Measurements from ENCODE around the gene SAMD14.

Gene SAMD14

GRCh38 chr17:50155115-50155819 is 25.3 kb upstream of the SAMD14 start:
- H3K36me3 Mint-ChIP-seq (ENCODE audit: low read depth), result peaks cover 3% of the 10 kb centered on the region
- no peaks in the 10 kb centered on the region for H3K9me3 Mint-ChIP-seq
- no peak overlapping the region for H3K4me3 Mint-ChIP-seq
- no peak overlapping the region for H3K27ac Mint-ChIP-seq
- peaks cover 30% of the 10 kb centered on the region for H3K4me1 Mint-ChIP-seq (ENCODE audit: low read depth)
- H3K27me3 Mint-ChIP-seq (ENCODE audit: low read depth), result peaks cover 6% of the 10 kb centered on the region

DNA sequence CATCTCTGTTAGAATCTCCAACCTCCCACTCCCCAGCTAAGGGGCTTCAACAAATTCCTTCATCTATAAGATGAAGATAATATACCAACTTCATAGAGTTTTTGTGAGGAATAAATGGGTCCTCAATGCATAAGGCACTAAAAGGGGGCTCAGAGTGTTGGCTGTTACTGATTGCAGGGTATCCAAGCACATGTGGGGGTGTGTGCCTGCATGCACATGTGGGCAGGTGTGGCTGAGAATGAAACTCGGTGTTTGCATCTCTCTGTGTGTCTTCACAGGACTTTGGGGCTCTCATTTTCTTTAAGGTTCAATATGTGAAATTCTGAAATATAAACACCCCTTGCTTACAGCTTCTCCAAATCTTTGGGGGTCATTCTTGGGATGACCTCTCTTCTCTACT is 24.6 kb upstream of the SAMD14 start:
- Mint-ChIP-seq H3K4me1 (ENCODE audit: low read depth) (peaks cover 30% of the 10 kb centered on the region), H3K9me3 (no peaks in the 10 kb centered on the region), H3K27ac (no peak overlapping the region), H3K27me3 (ENCODE audit: low read depth) (peaks cover under 1% of the 10 kb centered on the region), H3K4me3 (no peak overlapping the region), H3K36me3 (ENCODE audit: low read depth) (peaks cover 3% of the 10 kb centered on the region)

DNA sequence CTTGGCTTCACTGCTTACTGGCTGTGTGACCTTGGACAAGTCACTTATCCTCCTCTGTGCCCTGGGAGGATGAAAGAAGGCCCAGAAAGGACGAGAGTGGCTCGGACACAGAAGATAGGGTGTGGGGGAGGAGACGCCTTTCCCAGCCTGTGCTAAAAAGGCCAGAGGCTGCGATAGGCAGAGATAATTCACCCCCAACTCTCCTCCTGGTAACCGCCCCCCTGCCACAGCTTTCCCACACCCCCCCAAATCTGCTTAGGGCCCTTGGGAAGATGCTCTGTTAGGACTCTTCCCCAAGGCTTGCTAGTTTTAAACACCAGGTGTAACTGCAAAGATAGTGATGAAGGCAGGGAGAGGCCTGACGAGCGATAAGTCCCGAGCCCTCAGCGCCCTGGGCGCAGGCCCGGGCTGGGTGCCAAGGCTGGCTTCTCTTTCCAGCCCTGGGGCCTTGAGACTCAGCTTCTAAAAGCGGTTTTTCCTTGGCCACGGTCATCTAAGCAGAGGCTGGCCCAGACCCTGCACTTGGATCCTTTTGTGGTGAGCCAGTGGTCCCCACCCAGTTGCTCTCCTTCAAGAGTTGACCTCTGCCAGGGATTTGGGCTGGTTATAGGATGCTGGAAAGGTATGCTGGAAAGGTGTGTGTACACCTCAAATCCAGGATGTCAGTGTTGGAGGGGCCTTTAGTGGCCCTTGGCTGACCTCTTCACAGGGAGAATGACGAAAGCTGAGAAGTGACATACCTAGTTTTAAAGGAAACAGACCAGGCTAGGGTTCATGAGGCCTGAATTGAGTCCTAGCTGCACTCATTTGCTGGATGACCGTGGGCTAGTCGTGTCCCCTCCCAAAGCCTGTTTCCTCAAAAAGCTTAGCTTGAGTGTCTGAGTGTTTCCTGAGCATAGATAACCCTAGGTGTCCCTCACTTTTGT is 24.0 kb upstream of the SAMD14 start:
- H3K27ac Mint-ChIP-seq, result no peak overlapping the region
- H3K36me3 Mint-ChIP-seq (ENCODE audit: low read depth), result peaks cover 5% of the 10 kb centered on the region
- H3K27me3 Mint-ChIP-seq (ENCODE audit: low read depth), result no peaks in the 10 kb centered on the region
- peaks cover 30% of the 10 kb centered on the region for H3K4me1 Mint-ChIP-seq (ENCODE audit: low read depth)
- H3K4me3 Mint-ChIP-seq, result no peak overlapping the region
- no peaks in the 10 kb centered on the region for H3K9me3 Mint-ChIP-seq

DNA sequence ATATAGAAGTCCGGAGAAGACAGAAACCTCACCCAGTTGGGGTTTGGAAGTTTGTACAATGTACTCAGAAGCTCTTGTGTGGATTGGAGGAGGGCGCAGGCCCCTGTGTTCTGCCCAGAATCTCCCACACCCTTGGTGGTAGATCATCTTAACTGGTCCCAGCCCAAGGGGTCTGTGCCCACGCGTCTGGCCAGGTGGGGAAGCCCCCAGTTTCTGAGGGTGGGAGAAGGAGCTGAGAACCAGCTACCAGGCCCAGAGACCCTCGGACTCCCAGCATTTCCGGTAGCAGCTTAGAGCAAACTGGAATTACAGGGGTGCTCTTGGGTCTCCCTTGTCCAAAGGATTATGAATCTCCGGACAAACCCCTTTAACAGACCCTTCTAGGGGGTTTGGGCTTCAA is 22.8 kb upstream of the SAMD14 start:
- Mint-ChIP-seq H3K4me1 (ENCODE audit: low read depth) (peaks cover 23% of the 10 kb centered on the region), H3K27me3 (ENCODE audit: low read depth) (no peaks in the 10 kb centered on the region), H3K36me3 (ENCODE audit: low read depth) (peaks cover 11% of the 10 kb centered on the region), H3K4me3 (no peak overlapping the region), H3K9me3 (no peaks in the 10 kb centered on the region), H3K27ac (no peak overlapping the region)

DNA sequence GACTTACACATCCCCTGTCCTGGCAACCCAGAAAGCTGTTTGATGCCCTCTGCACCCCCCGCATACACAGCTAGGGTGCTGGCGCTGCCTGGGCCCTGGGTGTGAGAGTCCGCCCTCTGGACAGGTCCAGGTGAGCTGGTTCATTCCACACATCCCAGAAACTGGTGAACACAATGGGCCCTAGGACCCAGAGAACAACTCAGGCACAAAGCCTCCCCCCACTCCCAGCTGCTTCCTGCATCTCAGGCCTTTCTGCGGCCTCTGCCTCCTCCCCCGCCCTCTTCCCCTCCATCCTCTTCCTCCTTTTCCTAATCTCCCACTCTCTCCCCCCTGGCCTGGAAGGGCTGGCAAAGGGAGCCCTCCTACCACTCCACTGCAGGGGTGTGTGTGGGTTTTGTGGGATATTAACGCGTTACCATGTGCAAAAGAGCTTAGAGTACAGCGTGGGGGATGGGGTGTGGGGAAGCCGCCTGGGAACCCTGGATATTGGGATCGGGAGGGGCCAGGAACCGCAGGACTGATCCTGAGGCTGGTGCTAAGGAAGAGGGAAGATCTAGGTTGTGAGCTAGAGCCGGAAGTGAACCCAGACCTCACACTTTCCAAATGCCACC is 22.1 kb upstream of the SAMD14 start:
- H3K4me3 Mint-ChIP-seq, result peak overlapping the region; percentile 91
- no peaks in the 10 kb centered on the region for H3K27me3 Mint-ChIP-seq (ENCODE audit: low read depth)
- H3K9me3 Mint-ChIP-seq, result no peaks in the 10 kb centered on the region
- H3K36me3 Mint-ChIP-seq (ENCODE audit: low read depth), result peaks cover 18% of the 10 kb centered on the region
- H3K4me1 Mint-ChIP-seq (ENCODE audit: low read depth), result peaks cover 27% of the 10 kb centered on the region
- H3K27ac Mint-ChIP-seq, result peak overlapping the region; percentile 94

GRCh38 chr17:50151041-50151936 is 21.3 kb upstream of the SAMD14 start:
- peaks cover 33% of the 10 kb centered on the region for H3K4me1 Mint-ChIP-seq (ENCODE audit: low read depth)
- H3K36me3 Mint-ChIP-seq (ENCODE audit: low read depth), result peaks cover 24% of the 10 kb centered on the region
- H3K9me3 Mint-ChIP-seq, result no peaks in the 10 kb centered on the region
- no peaks in the 10 kb centered on the region for H3K27me3 Mint-ChIP-seq (ENCODE audit: low read depth)
- H3K27ac Mint-ChIP-seq, result peak overlapping the region; percentile 94
- peak overlapping the region; percentile 91 for H3K4me3 Mint-ChIP-seq

GRCh38 chr17:50150354-50151040 is 20.5 kb upstream of the SAMD14 start, which contains the start of gene PPP1R9B:
TSS of gene PPP1R9B (minus strand) at chr17:50150677. CDS start at chr17:50150513, 164 bp downstream.
- peaks cover 24% of the 10 kb centered on the region for H3K36me3 Mint-ChIP-seq (ENCODE audit: low read depth)
- H3K4me3 Mint-ChIP-seq, result peak within 1 kb of the TSS; percentile 99
- H3K9me3 Mint-ChIP-seq, result no peaks in the 10 kb centered on the region
- H3K4me1 Mint-ChIP-seq (ENCODE audit: low read depth), result peaks cover 37% of the 10 kb centered on the region
- H3K27ac Mint-ChIP-seq, result peak within 1 kb of the TSS; percentile 94
- H3K27me3 Mint-ChIP-seq (ENCODE audit: low read depth), result no peaks in the 10 kb centered on the region

DNA sequence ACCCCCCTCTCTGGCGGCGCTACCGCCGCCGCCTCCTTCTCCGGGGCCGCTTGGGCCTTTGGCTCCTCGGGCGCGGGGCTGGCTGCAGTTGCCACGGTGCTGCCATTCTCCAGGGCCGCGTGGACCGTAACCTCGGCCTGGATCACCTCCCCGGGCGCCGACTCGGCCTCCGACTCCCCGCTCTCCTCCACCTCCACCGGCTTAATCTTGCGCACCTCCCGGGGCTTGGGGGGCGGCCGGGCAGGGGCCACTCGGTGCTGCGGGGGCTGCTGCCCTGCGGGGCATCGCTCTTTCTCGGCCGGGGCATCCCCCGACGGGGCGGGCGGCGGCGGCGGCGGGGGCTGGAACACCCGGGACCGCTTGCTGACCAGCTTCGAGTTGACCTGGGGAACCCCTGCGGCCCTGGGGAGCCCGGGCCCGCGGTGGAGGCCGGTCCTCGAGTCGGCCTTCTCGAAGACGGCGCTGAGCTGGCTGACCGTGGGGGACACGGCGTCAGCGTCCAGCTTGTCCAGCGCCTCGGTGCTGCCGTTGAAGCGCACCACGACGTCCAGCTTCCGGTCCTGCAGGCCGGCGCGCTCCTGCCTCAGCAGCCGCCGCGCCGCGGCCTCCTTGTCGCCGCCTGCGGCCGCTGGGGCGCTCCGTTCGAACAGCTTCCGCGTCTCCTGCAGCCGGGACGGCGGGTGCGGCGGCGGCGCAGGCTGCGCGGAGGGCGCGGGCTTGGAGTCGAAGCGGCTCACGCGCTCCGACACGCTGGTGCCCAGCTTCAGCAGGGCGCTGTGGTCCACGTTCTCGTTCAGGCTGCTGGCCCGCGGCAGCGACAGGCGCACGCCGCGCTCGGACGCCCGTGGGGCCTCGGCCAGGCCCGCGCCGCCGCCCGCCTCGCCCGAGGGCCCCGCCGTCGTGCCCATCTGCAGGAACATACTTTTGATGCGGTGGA is 19.7 kb upstream of the SAMD14 start:
- Mint-ChIP-seq H3K9me3 (no peaks in the 10 kb centered on the region), H3K4me3 (peak overlapping the region; percentile 99), H3K36me3 (ENCODE audit: low read depth) (peaks cover 27% of the 10 kb centered on the region), H3K4me1 (ENCODE audit: low read depth) (peaks cover 34% of the 10 kb centered on the region), H3K27ac (peak overlapping the region; percentile 83), H3K27me3 (ENCODE audit: low read depth) (no peaks in the 10 kb centered on the region)

- no peaks in the 10 kb centered on the region for H3K9me3 Mint-ChIP-seq
- H3K27me3 Mint-ChIP-seq (ENCODE audit: low read depth), result no peaks in the 10 kb centered on the region
- H3K4me3 Mint-ChIP-seq, result peak overlapping the region; percentile 99
- peaks cover 34% of the 10 kb centered on the region for H3K36me3 Mint-ChIP-seq (ENCODE audit: low read depth)
- H3K4me1 Mint-ChIP-seq (ENCODE audit: low read depth), result peaks cover 36% of the 10 kb centered on the region
- peak overlapping the region; percentile 83 for H3K27ac Mint-ChIP-seq
Measured at GRCh38 chr17:50149091-50149416, 19.1 kb upstream of the SAMD14 start.

GRCh38 chr17:50148226-50149090 is 18.5 kb upstream of the SAMD14 start:
- H3K4me3 Mint-ChIP-seq, result peak overlapping the region; percentile 99
- peaks cover 36% of the 10 kb centered on the region for H3K36me3 Mint-ChIP-seq (ENCODE audit: low read depth)
- H3K27ac Mint-ChIP-seq, result peak overlapping the region; percentile 87
- H3K4me1 Mint-ChIP-seq (ENCODE audit: low read depth), result peaks cover 41% of the 10 kb centered on the region
- H3K9me3 Mint-ChIP-seq, result no peaks in the 10 kb centered on the region
- H3K27me3 Mint-ChIP-seq (ENCODE audit: low read depth), result no peaks in the 10 kb centered on the region

DNA sequence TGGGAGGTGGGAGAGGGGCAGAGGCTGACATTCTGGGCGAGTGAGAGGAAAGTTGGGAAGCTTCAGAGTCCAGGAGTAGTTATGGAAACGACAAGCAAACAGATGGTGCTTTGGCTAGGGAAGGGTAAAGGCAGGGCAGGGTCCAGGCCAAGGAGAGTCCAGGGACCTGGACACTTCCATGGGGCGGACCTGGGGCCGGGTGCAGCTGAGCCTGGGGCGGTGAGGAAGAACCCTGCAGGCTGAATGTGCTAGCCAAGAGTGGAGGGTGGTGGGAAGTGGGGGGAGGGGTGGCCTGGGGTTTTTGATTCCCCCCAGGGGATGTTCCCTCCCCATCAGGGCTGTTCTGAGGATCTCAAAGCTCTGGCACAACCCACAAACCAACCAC is 17.9 kb upstream of the SAMD14 start:
- Mint-ChIP-seq H3K4me3 (peak overlapping the region; percentile 99), H3K9me3 (no peaks in the 10 kb centered on the region), H3K4me1 (ENCODE audit: low read depth) (peaks cover 44% of the 10 kb centered on the region), H3K27ac (peak overlapping the region; percentile 91), H3K27me3 (ENCODE audit: low read depth) (no peaks in the 10 kb centered on the region), H3K36me3 (ENCODE audit: low read depth) (peaks cover 40% of the 10 kb centered on the region)
